Mucosa of rectum (tissue), 2 donors: ENCODE measurements around the gene ERP44.

Experiments
- H3K27ac ChIP-seq, 2 donors: one replicate each; pipeline ENCODE4 v1.7.0; 2013; ENCODE audit warnings: inconsistent platforms in 2 of 2, low read depth in 2 of 2, low read length in 2 of 2
- H3K27me3 ChIP-seq, 2 donors: one replicate each; pipeline ENCODE4 v1.7.0; 2013; ENCODE audit warnings: low read length in 2 of 2; ENCODE audit not compliant: control insufficient read depth in 2 of 2, insufficient read depth in 2 of 2
- H3K36me3 ChIP-seq, 2 donors: one replicate each; pipeline ENCODE4 v1.7.0; 2013; ENCODE audit warnings: low read length in 2 of 2; ENCODE audit not compliant: control insufficient read depth in 2 of 2, insufficient read depth in 2 of 2
- H3K4me1 ChIP-seq, 2 donors: one replicate each; pipeline ENCODE4 v1.7.0; 2013; ENCODE audit warnings: low read length in 2 of 2, mild to moderate bottlenecking in 1 of 2; ENCODE audit not compliant: control insufficient read depth in 2 of 2, insufficient read depth in 2 of 2
- H3K4me3 ChIP-seq, 2 donors: one replicate each; pipeline ENCODE4 v1.7.0; 2013; ENCODE audit warnings: low read length in 2 of 2
- H3K9ac ChIP-seq, 2 donors: one replicate each; pipeline ENCODE4 v1.7.0; 2013; ENCODE audit warnings: low read length in 2 of 2, low read depth in 1 of 2, mild to moderate bottlenecking in 1 of 2
- H3K9me3 ChIP-seq, 2 donors: one replicate each; pipeline ENCODE4 v1.7.0; 2013; ENCODE audit warnings: low read length in 2 of 2; ENCODE audit not compliant: control insufficient read depth in 2 of 2
- donor health status: healthy.
- donor health status: Normal muscosa, but diverticular disease.

The ERP44 gene

DNA sequence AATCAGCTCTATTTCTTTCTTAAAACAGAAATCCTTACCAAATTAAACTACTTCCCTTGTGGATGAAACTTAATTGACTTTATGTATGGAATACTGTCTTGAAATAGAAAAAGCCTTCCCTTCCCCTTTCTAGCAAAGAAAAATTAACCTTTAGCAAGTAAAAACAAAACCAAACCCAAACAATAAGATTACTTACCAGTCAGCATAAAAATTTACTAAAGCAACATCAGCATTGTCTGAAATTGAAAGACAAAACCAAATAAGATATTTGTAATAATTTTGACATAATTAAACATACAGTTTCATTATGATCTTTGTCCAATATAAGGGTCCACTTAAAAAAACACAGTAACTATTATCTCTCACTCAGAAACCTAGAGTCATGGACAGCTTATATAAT lies 41.2 kb downstream of the ERP44 start:
- no peaks in the 10 kb centered on the region for H3K9me3 ChIP-seq
- no peaks in the 10 kb centered on the region for H3K4me1 ChIP-seq
- H3K27me3 ChIP-seq: no peaks in the 10 kb centered on the region
- H3K9ac ChIP-seq: no peak overlapping the region
- H3K4me3 ChIP-seq: no peak overlapping the region
- no peak overlapping the region for H3K27ac ChIP-seq
- peaks cover 7 to 13% of the 10 kb centered on the region in 2 donors for H3K36me3 ChIP-seq

DNA sequence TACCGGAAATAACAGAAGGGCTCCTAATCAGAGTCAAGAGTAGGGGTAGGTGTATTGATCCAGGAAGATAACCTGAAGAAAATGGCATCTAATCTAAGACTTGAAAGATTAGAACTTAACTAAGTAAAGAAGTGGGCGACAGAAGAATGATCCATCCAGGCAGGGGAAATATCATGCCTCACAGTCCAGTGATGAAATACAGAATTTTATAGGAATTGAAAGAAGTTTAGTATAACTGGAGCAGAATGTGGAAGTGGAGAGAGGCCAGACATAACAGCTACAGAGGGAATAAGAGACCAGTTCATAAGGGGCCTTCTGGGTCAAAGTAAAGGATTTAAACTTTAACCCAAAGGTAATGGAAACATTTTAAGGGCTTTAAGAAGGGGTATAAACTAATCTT lies 42.2 kb downstream of the ERP44 start:
- Histone ChIP-seq H3K9ac (no peak overlapping the region), H3K36me3 (peaks cover 9 to 14% of the 10 kb centered on the region in 2 donors), H3K27me3 (no peaks in the 10 kb centered on the region), H3K27ac (no peak overlapping the region), H3K4me1 (no peaks in the 10 kb centered on the region), H3K4me3 (no peak overlapping the region), H3K9me3 (no peaks in the 10 kb centered on the region)

DNA sequence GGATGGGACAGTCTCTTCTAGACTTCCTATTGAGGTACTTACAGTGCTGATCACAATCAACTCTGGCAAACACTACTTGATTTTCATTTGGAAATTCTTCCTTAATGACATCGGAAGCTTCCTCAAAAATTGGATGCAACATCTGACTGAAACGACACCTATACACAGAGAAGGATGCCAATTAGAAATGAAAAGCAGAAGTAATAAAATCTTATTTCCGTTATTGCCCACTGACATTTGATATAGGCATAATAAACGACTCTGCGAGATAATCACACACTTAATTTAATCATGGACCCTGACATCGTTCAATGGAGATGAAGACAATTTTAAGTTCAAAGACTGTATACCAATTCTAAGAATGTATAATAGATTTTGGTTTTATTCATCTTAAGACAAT lies 46.4 kb downstream of the ERP44 start:
- Histone ChIP-seq H3K9ac (no peak overlapping the region), H3K4me3 (no peak overlapping the region), H3K36me3 (peaks cover 8 to 13% of the 10 kb centered on the region in 2 donors), H3K27me3 (no peaks in the 10 kb centered on the region), H3K9me3 (no peaks in the 10 kb centered on the region), H3K27ac (no peak overlapping the region), H3K4me1 (no peaks in the 10 kb centered on the region)

DNA sequence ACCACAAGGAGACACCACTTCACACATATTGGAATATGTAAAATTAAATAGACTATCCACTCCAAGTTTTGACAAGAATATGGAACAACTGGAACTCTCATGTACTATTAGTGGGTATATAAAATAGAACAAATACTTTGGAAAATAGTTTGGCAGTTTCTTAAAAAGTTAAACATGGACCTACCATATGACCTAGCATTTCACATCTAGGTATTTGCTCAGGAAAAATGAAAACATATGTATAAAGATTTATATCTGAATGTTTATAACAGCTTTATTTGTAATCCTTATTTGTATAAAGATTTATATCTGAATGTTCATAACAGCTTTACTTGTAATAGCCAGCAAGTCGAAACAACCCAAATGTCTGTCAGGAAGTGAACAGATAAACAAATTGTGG lies 49.2 kb downstream of the ERP44 start:
- Histone ChIP-seq H3K36me3 (peaks cover 13% of the 10 kb centered on the region in 2 donors), H3K9ac (no peak overlapping the region), H3K4me3 (no peak overlapping the region), H3K9me3 (no peaks in the 10 kb centered on the region), H3K4me1 (no peaks in the 10 kb centered on the region), H3K27ac (no peak overlapping the region), H3K27me3 (no peaks in the 10 kb centered on the region)

DNA sequence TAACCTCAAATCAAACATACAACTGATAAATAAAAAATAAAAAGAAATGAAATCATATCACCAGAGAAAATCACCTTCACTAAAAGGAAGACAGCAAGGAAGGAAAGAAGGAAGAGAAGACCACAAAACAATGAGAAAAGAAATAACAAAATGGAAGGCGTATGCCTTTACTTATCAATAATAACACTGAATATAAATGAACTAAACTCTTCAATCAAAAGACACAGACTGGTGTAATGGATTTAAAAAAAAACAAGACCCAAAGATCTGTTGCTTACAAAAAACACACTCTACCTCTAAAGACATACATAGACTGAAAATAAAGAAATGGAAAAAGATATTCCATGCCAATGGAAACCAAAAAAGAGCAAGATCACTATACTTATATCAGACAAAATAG lies 60.3 kb downstream of the ERP44 start:
- Histone ChIP-seq H3K27me3 (no peaks in the 10 kb centered on the region), H3K9ac (no peak overlapping the region)

DNA sequence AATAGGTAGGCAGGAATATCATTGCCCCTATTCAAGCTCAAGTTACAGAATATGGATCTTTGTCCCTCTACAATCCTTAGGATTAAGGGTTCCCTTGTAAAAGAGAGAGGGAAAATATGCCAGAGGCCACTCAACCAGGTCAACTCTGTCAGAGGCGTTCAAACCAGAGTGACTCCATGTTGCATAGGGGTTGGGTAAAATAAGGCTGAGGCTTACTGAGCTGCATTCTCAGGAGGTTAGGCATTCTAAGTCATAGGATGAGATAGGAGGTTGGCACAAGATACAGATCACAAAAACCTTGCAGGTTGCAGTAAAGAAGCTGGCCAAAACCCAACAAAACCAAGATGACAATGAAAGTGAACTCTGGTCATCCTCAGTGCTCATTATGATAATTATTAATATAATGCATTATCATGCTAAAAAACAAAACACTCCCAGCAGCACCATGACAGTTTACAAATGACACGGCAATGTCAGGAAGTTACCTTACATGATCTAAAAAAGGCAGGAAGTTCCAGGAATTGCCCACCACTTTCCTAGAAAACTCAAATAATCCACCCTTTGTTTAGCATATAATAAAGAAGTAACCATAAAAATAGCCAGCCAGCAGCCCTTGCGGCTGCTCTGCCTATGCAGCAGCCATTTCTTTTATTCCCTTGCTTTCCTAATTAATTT lies 64.8 kb downstream of the ERP44 start:
- H3K27ac ChIP-seq: no peak overlapping the region
- H3K36me3 ChIP-seq: peaks cover 1 to 6% of the 10 kb centered on the region in 2 donors
- H3K9me3 ChIP-seq: no peaks in the 10 kb centered on the region
- no peaks in the 10 kb centered on the region for H3K27me3 ChIP-seq
- H3K4me1 ChIP-seq: peaks cover 0 to 3% of the 10 kb centered on the region in 2 donors
- no peak overlapping the region for H3K4me3 ChIP-seq
- H3K9ac ChIP-seq: no peak overlapping the region

More for the DNA sequence above, 60.3 kb downstream of the ERP44 start:
- Histone ChIP-seq H3K4me1 (no peaks in the 10 kb centered on the region), H3K27ac (no peak overlapping the region), H3K4me3 (no peak overlapping the region), H3K36me3 (peaks cover 3 to 5% of the 10 kb centered on the region in 2 donors), H3K9me3 (no peaks in the 10 kb centered on the region)

DNA sequence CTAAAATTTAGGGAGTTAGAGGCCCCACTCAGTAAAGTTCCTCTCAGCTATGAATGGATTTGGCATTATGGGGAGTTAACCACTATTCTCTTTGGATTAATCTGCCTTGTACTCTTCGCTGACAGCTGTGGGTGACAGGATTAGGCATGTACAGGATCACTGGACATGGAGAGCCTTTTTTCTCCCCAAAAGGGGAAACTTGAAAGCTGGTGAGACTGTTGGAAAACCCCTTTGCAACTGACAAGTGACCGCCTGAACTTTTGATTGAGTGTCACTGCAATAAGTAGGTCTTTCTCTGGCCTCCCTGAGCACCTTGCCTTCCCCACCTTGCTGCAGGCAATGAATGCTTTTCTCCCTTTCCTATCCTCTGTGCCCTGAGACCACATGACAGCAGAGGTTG lies 68.3 kb downstream of the ERP44 start:
- Histone ChIP-seq H3K9me3 (no peaks in the 10 kb centered on the region), H3K4me1 (peaks cover 0 to 3% of the 10 kb centered on the region in 2 donors), H3K4me3 (no peak overlapping the region), H3K9ac (no peak overlapping the region), H3K27me3 (no peaks in the 10 kb centered on the region), H3K27ac (no peak overlapping the region), H3K36me3 (peaks cover 3 to 6% of the 10 kb centered on the region in 2 donors)

DNA sequence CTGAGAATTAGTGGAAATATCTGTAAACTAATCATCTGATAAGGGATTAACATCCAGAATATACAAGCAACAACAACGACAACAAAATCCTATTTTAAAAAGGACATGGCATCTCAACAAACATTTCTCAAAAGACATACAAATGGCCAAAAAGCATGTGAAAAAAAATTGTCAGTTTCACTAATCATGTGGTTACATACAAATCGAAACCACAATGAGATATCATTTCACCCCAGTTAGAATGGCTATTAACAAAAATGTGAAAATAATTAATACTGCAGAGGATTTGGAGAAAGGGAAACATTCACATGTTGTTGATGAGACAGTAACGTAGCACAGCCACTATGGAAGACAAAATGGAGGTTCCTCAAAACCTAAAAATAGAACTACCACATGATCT lies 69.5 kb downstream of the ERP44 start:
- Histone ChIP-seq H3K27me3 (no peaks in the 10 kb centered on the region), H3K9ac (no peak overlapping the region), H3K27ac (no peak overlapping the region), H3K4me3 (no peak overlapping the region), H3K9me3 (no peaks in the 10 kb centered on the region), H3K4me1 (peaks cover 0 to 3% of the 10 kb centered on the region in 2 donors), H3K36me3 (peaks cover 3 to 6% of the 10 kb centered on the region in 2 donors)

DNA sequence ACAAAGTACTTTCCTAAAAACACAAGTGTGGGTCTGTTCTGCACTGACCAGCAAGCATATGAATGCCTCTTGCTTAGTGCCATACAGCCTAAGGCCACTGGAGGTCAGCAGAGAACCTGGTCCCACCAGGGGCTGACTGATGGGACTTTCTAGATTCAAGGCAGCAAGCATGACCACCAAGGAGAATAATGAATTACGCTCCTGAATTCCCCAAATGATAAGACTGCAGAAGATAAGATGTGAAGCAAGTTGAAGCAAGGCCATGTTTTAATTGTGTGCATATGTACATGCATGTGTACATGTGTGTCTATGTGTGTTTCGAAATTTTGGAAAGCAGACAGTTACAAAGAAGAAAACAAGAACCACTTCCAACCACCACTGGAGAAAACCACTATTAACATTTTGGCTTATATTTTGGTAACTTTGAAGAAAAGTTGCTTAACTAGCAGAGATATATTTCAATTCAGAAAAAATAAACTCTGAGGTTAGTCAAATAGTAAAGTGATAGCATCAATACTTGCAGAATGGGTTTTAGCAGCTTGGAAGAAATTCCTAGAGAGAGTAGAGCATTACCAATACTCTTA lies 70.5 kb downstream of the ERP44 start:
- H3K27me3 ChIP-seq: no peaks in the 10 kb centered on the region
- no peaks in the 10 kb centered on the region for H3K9me3 ChIP-seq
- peaks cover 0 to 3% of the 10 kb centered on the region in 2 donors for H3K4me1 ChIP-seq
- H3K4me3 ChIP-seq: no peak overlapping the region
- H3K27ac ChIP-seq: no peak overlapping the region
- H3K36me3 ChIP-seq: peaks cover 3% of the 10 kb centered on the region in 2 donors
- no peak overlapping the region for H3K9ac ChIP-seq

DNA sequence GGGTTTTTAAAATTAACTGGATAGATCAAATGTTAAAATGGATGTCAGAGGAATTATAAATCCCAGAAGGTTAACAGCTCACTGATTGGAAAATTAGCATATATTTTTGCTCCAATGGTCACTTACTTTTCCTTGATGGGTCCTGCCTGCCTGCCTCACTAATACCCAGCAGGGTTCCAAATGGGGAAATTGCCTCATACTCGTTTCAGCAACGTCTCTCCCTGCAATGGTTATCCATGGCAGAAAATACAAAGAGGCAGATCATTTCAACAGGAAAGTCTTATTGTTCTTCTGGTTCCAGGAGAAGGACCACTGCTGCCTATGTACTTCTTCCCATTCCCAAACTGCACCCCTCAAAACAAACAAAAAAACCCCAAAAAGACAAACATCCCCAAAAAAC lies 71.3 kb downstream of the ERP44 start:
- Histone ChIP-seq H3K4me1 (peaks cover 0 to 3% of the 10 kb centered on the region in 2 donors), H3K27ac (no peak overlapping the region), H3K9ac (no peak overlapping the region), H3K4me3 (no peak overlapping the region), H3K9me3 (no peaks in the 10 kb centered on the region), H3K36me3 (peaks cover 3% of the 10 kb centered on the region in 2 donors), H3K27me3 (no peaks in the 10 kb centered on the region)
